ENCODE measurements around the gene ACTL6B. TPM values are rescaled to one million over a fixed set of nuclear protein-coding genes. Genes with fewer than 3 reads are reported as not detected.
A peak's percentile ranks its signal among the peaks of the same experiment; 100 is the strongest.

The ACTL6B gene
- total RNA-seq, 1 donor from 2014 or later = not detected

GRCh38 chr7:100626530-100627237 is 29.6 kb downstream of the ACTL6B start:
- peak; percentile 96 for ATAC-seq

GRCh38 chr7:100626055-100626454 is 30.2 kb downstream of the ACTL6B start:
- no peak for ATAC-seq

- no peak for ATAC-seq
Measured at GRCh38 chr7:100623951-100624824, 32.1 kb downstream of the ACTL6B start.

GRCh38 chr7:100621554-100621953 is 34.7 kb downstream of the ACTL6B start:
- no peak for ATAC-seq

- no peak for ATAC-seq
Measured at GRCh38 chr7:100620804-100621203, 35.4 kb downstream of the ACTL6B start.

GRCh38 chr7:100620239-100620638 is 36.0 kb downstream of the ACTL6B start:
- no peak for ATAC-seq

- ATAC-seq = no peak
Measured at GRCh38 chr7:100614308-100614861, 41.9 kb downstream of the ACTL6B start.

GRCh38 chr7:100613412-100614175 is 42.7 kb downstream of the ACTL6B start:
- no peak for ATAC-seq

GRCh38 chr7:100612730-100613390 is 43.4 kb downstream of the ACTL6B start:
- ATAC-seq = peak; percentile 24

- peak; percentile 97 for ATAC-seq
Measured at GRCh38 chr7:100611983-100612729, 44.1 kb downstream of the ACTL6B start, which contains the start of gene MOSPD3. MOSPD3 (plus strand) TSS chr7:100612540; CDS start chr7:100612792, 252 bp downstream.

GRCh38 chr7:100609958-100610357 is 46.3 kb downstream of the ACTL6B start:
- ATAC-seq = no peak

- ATAC-seq = no peak
Measured at GRCh38 chr7:100607111-100607510, 49.1 kb downstream of the ACTL6B start.

GRCh38 chr7:100606313-100606712 is 49.9 kb downstream of the ACTL6B start:
- ATAC-seq = no peak

GRCh38 chr7:100604976-100605911 is 51.0 kb downstream of the ACTL6B start:
- peak; percentile 25 for ATAC-seq

- peak; percentile 64 for ATAC-seq
Measured at GRCh38 chr7:100604028-100604975, 51.9 kb downstream of the ACTL6B start.

GRCh38 chr7:100603726-100604027 is 52.6 kb downstream of the ACTL6B start:
- peak; percentile 5 for ATAC-seq

GRCh38 chr7:100602889-100603725 is 53.1 kb downstream of the ACTL6B start:
- no peak for ATAC-seq

GRCh38 chr7:100600730-100601038 is 55.6 kb downstream of the ACTL6B start:
- no peak for ATAC-seq

Measured in esophagus mucosa (tissue), 1 donor.